GM21619 (cell line): ENCODE measurements around the gene MARCHF11.

Experiments
- ATAC-seq: cut with Tn5 transposase; IDR thresholded peaks from one replicate; pipeline ENCODE4 v1.9.1; 2021; ENCODE audit not compliant: unreplicated experiment

The MARCHF11 gene, protein sequence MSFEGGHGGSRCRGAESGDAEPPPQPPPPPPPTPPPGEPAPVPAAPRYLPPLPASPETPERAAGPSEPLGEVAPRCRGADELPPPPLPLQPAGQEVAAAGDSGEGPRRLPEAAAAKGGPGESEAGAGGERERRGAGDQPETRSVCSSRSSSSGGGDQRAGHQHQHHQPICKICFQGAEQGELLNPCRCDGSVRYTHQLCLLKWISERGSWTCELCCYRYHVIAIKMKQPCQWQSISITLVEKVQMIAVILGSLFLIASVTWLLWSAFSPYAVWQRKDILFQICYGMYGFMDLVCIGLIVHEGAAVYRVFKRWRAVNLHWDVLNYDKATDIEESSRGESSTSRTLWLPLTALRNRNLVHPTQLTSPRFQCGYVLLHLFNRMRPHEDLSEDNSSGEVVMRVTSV

DNA sequence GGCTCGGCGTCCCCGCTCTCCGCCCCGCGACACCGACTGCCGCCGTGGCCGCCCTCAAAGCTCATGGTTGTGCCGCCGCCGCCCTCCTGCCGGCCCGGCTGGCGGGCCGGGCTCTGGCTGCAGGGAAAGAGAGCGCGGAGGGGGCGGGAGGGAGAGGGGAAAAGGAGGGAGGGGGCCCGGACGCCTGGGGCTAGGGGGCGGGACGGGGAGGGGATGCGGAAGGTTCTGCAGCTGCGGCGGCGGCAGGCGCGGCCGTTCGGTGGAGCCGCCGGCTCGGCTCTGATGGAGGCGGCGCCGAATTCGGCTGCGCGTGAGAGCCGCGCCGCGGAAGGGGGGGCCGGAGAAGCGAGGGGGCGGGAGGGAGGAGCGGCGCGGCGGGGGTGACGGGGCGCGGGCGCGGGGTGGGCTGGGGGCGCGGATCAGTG lies at the start of gene MARCHF11:
MARCHF11 (minus strand) TSS at position 281 of the 425 bp plus-strand sequence; CDS start at position 65, 216 bp downstream.
- no peak for ATAC-seq

DNA sequence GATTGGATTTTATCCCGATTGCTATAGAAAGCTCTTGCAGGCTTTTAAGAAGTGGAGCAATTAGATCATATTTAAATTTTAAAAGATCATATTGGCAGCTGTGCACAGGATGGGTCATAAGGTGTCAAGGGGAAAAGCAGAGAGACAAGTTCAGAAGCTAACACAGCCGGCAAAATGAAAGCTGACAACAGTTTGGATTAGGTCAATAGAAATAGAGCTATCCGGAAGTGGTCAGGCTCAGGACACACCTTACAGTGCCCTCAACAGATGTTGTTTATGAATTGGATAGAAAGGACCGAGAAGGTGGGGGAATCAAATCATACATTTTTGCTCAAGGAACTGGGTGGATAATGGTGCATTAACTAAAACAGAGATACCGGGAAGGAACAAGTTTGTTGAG lies 46.3 kb upstream of the MARCHF11 start:
- no peak for ATAC-seq

DNA sequence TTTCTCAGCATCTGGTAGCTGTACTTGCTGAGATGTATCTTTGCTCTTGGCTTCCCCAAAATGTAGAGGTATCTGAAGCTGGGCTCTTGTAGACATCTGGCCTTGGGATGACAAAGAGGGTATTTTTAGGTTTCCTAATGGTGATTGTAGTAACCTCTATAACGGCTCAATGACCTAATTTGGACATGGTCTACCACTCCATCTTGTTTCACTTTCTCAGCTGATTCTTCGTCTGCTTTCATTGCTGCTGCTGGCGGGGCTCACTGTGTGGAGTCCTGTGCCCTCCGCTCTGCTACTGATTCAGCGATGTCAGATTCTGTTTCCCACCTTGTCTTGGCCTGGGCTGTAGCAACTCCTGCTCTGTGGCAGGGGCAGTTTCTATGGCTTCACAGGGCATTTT lies 12.7 kb upstream of the MARCHF11 start:
- ATAC-seq = no peak

DNA sequence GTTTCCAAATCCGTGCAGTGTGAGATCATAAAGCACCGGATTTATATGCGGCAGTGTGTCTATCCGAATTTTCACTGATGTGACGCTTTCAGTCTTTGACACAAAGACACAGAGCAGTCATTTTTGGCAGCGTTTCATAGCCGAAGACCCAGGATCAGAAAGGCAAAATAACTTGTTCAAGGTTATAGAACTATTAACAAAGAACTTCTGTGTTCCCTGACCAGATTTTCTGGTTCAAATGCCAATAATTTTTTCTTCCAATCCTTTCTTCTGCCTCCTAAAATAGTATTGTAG lies 1.1 kb upstream of the MARCHF11 start:
- ATAC-seq = no peak

DNA sequence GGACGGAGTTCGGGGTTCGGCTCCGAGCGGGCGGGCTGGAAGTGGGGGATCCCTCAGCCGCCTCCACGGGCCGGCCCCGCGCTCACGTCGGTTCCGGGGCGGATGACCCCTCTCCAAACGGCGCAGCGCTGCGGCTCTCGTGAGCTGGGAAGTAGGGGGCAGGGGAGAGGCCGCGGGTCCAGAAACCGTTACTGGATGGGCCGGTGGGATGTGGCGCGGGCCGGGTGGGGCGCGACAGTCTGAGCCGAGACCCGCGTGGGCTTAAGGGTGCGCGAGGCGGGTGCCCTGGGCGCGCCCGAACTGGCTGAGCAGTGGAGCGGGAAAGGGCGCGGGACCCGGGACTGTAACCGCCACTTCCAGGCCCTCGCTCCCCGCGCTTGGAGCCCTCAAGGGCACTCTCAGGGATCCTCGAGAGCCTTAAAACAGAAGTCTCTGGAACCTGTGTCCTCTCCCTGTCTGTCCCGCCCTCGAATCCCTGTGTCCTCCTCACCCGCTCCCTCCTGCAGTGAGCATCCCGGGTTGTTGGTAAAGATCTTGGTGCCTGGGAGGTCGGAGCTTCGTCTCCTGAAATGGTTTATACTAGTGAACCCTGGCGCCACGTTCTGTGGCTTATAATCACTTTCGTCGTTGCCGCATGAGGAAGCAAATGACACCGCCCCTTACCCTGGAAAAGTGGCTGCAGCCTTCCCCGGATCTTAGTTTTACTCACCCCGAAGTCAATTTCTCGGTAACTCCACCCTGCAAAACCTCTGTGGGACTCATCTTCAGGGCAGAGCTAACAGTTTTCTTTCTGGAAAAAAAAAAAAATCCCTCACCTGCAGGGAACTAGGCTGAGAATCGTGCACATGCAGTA lies 571 bp upstream of the MARCHF11 start:
- ATAC-seq = no peak

DNA sequence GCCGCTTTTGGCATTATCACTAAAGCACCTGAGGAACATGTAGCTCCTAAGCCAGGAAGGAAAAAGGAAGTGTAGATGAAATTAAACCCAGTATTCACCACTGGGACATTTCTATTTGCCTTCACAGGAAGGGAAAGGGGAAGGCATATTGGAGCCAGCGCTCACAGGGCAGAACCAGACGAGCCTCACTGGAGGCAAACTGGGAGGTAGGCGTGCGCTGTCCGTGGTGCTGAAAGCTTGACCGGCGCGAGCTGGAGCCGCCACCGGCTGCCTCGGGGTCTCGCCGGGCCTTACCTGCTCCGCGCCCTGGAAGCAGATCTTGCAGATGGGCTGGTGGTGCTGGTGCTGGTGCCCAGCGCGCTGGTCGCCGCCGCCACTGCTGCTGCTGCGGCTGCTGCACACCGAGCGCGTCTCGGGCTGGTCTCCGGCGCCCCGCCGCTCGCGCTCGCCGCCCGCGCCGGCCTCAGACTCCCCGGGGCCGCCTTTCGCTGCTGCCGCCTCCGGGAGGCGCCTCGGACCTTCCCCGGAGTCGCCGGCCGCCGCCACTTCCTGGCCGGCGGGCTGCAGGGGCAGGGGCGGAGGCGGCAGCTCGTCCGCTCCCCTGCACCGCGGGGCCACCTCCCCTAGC lies 732 bp downstream of the MARCHF11 start:
- no peak for ATAC-seq

DNA sequence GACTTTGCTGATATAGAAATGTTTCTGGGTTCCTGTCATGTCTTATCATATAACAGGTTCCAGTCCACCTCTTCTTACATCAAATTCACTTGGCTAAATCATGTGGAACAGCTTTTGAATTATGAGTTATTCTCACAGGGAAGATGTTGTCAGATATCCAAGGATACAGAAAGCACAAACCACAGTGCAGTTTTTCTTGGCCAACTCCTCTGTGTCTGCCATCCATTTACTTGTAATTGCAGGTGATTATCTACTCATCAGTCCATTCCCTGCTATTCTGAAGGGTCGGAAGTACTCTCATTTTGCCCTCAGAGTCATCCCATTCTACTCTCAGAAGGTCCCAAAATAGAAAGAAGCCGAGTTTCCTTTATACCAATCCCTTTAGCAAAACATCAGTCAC lies 10.0 kb downstream of the MARCHF11 start:
- no peak for ATAC-seq

DNA sequence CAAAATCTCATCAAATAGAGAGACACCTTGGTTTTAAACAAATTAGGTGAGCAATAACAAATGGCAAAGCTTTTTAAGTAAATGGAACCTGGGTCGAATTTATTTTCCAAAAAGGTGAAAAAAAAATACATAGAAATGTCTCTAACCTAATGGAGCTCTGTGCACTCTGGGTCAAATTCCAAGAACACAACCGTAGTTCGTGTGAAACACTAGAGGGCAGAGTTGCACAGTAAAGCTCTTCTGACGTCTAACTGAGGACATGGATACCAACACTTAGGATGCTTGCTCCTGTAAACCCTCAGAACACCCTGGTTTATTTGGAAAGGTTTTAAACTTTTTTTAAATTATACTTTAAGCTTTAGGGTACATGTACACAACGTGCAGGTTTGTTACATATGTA lies 18.9 kb downstream of the MARCHF11 start:
- ATAC-seq = peak; percentile 96

DNA sequence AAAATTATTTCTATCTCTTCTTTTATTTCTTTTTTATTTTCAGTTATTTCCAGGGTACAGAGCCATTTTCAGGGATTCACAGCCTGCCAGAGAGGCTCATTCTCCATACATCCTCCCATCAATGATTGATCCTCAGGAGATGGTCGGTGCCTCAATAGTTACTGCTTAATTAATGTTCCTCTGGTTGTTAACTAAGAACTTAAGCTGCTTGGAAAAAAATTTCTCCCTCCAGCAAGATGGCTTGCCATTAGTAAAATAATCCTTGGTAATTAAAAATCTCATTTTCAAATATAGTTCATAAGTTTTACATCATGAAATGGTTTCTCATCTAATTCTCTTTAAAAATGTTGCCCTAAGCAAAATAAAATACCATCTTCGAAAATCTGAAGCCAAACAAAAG lies 20.0 kb downstream of the MARCHF11 start:
- no peak for ATAC-seq

DNA sequence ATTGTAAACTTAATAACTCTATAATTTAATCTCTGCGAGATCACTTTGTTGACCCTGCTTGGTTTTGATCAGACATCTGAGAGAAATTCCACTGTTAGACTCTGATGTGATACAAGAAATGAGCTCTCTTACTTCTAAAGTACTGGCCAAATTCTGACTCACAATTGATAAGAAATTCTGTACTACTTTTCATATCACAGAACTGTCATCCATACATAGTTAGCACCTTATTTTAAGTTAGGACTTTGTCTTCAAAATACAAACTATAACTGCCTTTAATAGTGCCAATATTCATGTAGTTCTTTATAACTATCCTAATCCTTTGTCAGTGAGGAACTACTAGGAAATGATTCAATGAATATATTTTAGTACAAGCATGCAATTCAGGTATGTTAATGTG lies 23.4 kb downstream of the MARCHF11 start:
- ATAC-seq = no peak

DNA sequence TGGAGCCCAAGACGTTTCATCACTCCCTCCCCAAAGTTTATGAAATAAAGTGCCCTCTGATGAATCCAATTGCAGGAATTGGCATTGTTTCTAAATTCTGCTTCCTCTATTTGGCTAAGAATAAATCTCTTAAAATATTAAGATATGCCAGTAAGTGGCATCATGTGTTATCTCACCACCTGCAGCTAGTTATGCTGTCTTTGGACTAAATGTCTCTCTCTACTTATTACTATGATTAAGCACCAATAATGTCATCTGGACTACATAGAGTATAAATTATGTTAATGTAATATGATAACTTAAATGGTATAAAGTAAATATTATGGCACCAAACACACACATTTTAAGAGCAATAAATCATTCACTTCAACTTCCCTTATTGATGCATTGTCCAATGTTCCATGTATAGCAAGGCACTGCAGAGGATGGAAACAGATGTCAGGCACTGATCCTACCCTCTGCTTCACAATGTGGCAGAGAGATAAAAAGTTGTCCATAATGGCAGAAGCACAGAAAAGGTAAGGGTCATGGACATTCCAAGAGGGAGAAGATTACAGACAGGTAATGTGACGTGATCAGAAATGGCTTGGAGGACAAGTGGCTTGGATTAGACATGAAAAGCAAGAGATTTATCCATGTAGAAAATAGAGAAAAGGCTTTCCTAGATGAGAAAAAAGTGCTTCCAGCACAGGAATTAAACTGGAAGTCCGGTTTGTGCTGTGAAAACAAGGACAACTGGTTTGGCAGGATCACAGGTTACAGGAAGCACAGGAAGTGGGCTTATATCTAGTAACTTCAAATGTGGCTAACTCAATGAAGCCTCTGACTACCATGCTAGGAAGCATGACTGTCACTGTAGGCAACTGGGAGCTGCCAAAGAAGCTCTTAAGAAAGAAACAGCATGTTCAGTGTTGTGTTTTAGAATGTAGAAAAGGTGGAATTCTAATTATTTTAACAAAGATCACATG lies 26.7 kb downstream of the MARCHF11 start:
- ATAC-seq = no peak

DNA sequence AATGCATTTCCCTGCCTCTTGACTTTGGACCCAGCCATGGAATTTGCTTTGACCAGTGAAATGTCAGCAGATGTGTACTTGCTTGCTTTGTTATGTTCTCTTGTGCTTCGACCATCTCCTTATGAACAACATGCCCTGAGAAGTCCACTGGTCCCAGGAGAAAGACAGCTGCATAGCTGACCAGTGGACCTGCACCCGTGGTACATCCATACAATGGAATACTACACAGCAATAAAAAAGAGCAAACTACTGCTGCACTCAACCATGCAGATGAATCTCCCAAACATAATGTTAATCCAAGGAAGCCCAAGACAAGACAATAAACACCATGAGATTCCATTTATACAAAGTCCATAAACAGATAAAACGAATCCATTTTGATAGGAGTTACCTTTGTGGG lies 30.0 kb downstream of the MARCHF11 start:
- ATAC-seq = no peak

DNA sequence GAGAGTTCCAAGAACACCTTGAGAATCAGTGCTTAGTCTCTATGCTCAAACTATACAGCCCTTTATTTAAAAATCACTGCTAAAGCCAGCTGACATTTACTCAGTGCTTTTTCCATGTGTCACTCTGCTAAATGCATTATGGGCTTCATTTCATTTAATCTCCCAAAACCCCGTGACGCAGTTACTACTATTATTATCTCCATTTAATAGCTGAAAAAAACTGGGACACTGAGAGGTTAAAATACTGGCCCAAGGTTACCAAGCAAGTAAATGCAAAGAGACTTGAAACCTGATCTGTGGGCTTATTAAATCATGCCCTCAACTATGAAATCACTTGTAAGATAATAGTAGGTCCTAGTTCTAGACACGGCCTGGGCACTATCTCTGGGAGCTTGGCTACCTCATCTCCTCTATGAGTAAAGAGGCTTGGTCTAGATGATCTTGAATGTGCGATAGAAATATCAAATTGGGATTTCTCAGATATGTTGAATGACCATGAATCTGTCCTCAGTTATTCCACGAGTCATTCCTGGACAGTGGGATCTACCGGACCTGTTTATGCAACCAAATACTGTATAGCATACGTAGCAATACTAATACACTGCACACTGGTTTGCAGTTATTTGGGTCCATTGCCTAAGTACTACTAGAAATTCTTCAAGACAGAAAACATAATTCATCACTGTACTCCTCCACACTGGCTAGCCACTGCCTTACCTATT lies 32.3 kb downstream of the MARCHF11 start:
- no peak for ATAC-seq

DNA sequence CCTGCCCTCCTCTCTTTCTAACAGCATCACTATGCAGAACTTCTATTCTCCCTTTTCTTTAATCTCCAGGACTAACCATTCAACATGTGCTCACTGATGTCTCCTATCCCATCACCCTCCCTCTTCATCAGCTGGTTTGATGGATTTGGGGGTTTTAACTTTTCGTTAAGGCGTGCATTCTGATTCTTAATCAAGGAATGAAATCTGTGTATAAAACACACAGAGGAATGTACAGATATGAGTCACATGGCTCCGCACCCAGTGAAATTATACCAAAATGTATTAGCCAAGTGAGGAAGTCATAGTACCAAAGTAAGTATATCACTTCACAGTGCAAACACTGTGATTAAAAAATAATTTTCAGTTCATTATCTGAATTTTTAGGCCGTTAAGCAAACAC lies 35.2 kb downstream of the MARCHF11 start:
- ATAC-seq = no peak

DNA sequence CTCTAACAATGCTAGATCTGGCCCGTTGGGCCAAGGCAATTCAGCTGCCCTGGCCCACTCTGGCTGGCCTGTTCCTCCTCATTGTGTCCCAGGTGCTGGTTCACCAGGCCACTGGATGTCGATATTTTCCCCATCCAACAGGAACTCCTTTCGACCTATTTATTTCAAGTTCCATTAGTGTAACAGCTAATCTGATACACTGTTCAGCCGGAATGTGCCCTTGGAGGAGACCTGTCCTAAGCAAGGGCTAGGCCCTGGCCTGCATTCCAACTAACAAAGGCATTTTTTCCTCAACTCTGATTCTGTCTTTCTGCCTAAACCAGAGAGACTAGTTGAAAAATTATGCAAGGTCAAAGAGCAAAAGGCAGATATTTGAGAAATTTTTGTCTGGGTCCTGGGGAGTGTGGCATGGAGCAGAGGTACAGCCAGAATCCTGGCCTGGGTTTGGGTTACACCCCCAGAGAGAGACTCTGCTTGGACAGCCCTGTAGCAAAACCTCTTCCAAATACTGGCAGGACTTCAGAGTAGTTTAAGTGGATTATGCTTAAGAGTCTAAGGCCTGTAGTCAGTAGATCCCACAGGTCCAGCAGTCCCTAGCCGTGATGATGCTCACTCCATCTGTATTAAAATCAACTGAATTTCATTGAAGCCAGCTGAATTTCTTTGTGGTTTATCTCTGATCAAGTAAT lies 36.1 kb downstream of the MARCHF11 start:
- no peak for ATAC-seq

DNA sequence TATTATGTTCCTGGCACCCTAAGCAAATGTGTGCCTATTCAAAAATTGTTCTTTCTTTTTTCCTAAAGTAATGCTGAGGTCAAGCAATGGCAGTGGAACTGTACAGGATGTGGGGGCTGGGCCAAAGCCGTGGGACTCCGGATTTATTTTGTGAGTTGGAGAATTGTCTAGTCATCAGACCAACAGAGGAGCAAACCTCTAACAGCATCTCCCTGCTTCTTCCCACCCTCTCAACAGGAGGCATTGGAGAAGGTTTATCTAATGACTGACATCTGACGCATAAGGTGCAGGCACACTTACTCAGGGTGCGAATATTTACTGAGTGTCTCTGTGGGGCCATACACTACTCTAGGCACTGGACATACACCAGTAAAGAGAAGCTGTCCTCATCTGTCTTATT lies 38.6 kb downstream of the MARCHF11 start:
- no peak for ATAC-seq

DNA sequence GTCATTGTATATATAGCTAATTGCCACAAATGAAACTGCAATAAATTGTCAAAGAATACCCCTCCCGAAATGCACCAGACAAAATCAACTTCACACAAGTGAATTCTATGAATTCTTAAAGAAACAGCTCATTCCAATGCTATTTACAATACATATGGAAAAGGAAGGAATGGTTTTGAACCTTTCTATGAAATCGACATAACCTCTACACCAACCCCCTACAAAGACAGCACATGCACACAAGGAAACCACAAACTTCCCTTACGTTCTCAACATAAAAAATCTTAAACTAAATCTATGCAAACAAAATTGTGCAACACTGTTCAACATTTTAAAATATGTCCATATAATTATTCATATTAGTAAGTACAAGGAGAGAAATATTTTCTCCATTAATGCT lies 39.2 kb downstream of the MARCHF11 start:
- ATAC-seq = no peak

DNA sequence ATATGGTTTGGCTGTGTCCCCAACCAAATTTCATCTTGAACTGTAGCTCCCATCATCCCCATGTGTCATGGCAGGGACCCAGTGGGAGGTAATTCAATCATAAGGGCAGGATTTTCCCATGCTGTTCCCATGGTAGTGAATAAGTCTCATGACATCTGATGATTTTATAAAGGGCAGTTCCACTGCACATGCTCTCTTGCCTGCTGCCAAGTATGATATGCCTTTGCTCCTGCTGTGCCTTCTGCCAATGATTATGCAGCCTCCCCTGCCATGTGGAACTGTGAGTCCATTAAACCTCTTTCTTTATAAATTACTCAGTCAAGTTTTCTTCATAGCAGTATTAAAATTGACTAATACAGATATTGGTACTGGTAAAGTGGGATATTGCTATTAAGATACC lies 42.4 kb downstream of the MARCHF11 start:
- ATAC-seq = no peak

DNA sequence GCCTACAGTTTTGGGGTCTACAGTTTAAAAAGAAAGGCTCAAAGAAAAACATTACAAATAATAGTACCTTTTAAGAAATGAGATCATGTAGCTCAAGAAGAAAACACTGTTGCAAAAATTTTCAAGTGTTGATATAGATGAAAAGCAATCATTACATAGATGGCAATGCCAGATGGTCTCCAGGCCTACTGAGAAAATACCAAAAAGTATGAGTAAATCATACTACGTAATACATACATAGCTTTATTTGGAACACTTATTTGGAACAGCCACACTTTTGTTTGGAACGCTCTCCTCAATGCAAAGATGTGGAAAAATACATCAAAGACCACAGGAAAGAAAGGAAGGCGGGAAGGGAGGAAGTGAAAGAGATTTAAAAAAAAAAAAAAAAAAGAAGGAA lies 44.1 kb downstream of the MARCHF11 start:
- no peak for ATAC-seq

DNA sequence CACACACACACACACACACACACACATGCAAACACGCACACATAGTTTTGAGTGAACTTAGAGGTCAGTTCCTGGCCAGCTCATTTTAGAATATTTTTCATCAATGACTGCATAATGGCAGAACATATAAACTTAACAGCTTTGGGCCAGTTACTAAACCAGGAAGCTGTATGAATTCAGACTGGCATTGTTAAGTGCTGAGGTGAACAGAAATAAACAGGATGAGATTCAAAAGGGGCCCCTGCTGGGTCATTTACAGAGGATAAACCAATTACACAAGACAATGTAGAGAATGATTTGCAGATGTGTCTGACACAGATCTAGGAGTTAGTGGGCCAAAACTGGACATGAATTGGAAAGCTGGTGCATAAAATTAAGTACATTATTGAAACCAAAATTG lies 44.6 kb downstream of the MARCHF11 start:
- no peak for ATAC-seq
